Nephron (organoid): ENCODE data around the gene STEAP2.
A peak's percentile ranks its signal among the peaks of the same experiment; 100 is the strongest.

Source experiments
- H3K27ac Mint-ChIP-seq, 3 experiments: 2 replicates each; pipeline ENCODE4 v1.8.0; 2020; ENCODE audit warnings: mixed read lengths in 3 of 3, mild to moderate bottlenecking in 2 of 3, moderate library complexity in 1 of 3
- H3K27me3 Mint-ChIP-seq: 2 replicates; pipeline ENCODE4 v1.8.0; 2021; ENCODE audit warnings: low read depth, mild to moderate bottlenecking, moderate library complexity, mixed read lengths
- H3K36me3 Mint-ChIP-seq: 2 replicates; pipeline ENCODE4 v1.8.0; 2020; ENCODE audit warnings: low read depth, mixed read lengths
- H3K4me1 Mint-ChIP-seq: 2 replicates; pipeline ENCODE4 v1.8.0; 2020; ENCODE audit warnings: mixed read lengths
- H3K4me3 Mint-ChIP-seq, 3 experiments: 2 replicates each; pipeline ENCODE4 v1.8.0; 2020; ENCODE audit warnings: mild to moderate bottlenecking in 3 of 3, mixed read lengths in 3 of 3, moderate library complexity in 2 of 3
- H3K9me3 Mint-ChIP-seq: 2 replicates; pipeline ENCODE4 v1.8.0; 2020; ENCODE audit warnings: mixed read lengths
- CTCF ChIP-seq, 3 experiments: fragments of 200-600 bp; sonication (generic); IDR thresholded peaks; one replicate each; pipeline ENCODE4 v1.5.0; 2021; ENCODE audit warnings: antibody characterized with exemption in 3 of 3; ENCODE audit not compliant: unreplicated experiment in 3 of 3

Gene STEAP2

GRCh38 chr7:90224195-90224594, 12.7 kb downstream of the STEAP2 start:
- H3K9me3 Mint-ChIP-seq = no peaks in the 10 kb centered on the region
- H3K4me1 Mint-ChIP-seq = peaks cover 22% of the 10 kb centered on the region
- no peak overlapping the region for H3K27ac Mint-ChIP-seq
- peaks cover 4% of the 10 kb centered on the region for H3K27me3 Mint-ChIP-seq
- no peak for TF ChIP-seq CTCF (IDR thresholded peaks at IDR 0.05; ENCODE audit: unreplicated experiment in 3 of 3)
- no peak overlapping the region for H3K4me3 Mint-ChIP-seq
- H3K36me3 Mint-ChIP-seq = no peaks in the 10 kb centered on the region

GRCh38 chr7:90225181-90225580, 13.6 kb downstream of the STEAP2 start:
- peaks cover 4% of the 10 kb centered on the region for H3K27me3 Mint-ChIP-seq

GRCh38 chr7:90225601-90226000, 14.1 kb downstream of the STEAP2 start:
- TF ChIP-seq CTCF (IDR thresholded peaks at IDR 0.05; ENCODE audit: unreplicated experiment in 3 of 3) = no peak
- peaks cover 4% of the 10 kb centered on the region for H3K27me3 Mint-ChIP-seq
- H3K4me3 Mint-ChIP-seq = no peak overlapping the region
- no peaks in the 10 kb centered on the region for H3K9me3 Mint-ChIP-seq
- no peaks in the 10 kb centered on the region for H3K36me3 Mint-ChIP-seq
- peaks cover 33% of the 10 kb centered on the region for H3K4me1 Mint-ChIP-seq
- H3K27ac Mint-ChIP-seq = no peak overlapping the region

More at GRCh38 chr7:90225181-90225580, 13.6 kb downstream of the STEAP2 start:
- no peak overlapping the region for H3K4me3 Mint-ChIP-seq
- no peaks in the 10 kb centered on the region for H3K36me3 Mint-ChIP-seq
- peaks cover 32% of the 10 kb centered on the region for H3K4me1 Mint-ChIP-seq
- H3K9me3 Mint-ChIP-seq = no peaks in the 10 kb centered on the region
- H3K27ac Mint-ChIP-seq = no peak overlapping the region
- TF ChIP-seq CTCF (IDR thresholded peaks at IDR 0.05; ENCODE audit: unreplicated experiment in 3 of 3) = no peak

- H3K9me3 Mint-ChIP-seq = no peaks in the 10 kb centered on the region
- no peaks in the 10 kb centered on the region for H3K36me3 Mint-ChIP-seq
These were observed 15.7 kb downstream of the STEAP2 start for GRCh38 chr7:90227259-90227658.

GRCh38 chr7:90229682-90230081, 18.1 kb downstream of the STEAP2 start:
- Mint-ChIP-seq H3K36me3 (no peaks in the 10 kb centered on the region), H3K27ac (peak overlapping the region; percentile 63 to 91 (median 73)), H3K27me3 (peaks cover 4% of the 10 kb centered on the region), H3K9me3 (no peaks in the 10 kb centered on the region), H3K4me3 (peak overlapping the region in 1 of 3 experiments; percentile 15), H3K4me1 (peaks cover 29% of the 10 kb centered on the region)
- no peak for TF ChIP-seq CTCF (IDR thresholded peaks at IDR 0.05; ENCODE audit: unreplicated experiment in 3 of 3)

More at GRCh38 chr7:90227259-90227658, 15.7 kb downstream of the STEAP2 start:
- no peak overlapping the region for H3K27ac Mint-ChIP-seq
- no peak overlapping the region for H3K4me3 Mint-ChIP-seq
- TF ChIP-seq CTCF (IDR thresholded peaks at IDR 0.05; ENCODE audit: unreplicated experiment in 3 of 3) = no peak
- peaks cover 35% of the 10 kb centered on the region for H3K4me1 Mint-ChIP-seq
- H3K27me3 Mint-ChIP-seq = peaks cover 4% of the 10 kb centered on the region

- Mint-ChIP-seq H3K36me3 (no peaks in the 10 kb centered on the region), H3K27me3 (peaks cover 4% of the 10 kb centered on the region), H3K4me1 (peaks cover 25% of the 10 kb centered on the region), H3K27ac (no peak overlapping the region), H3K9me3 (no peaks in the 10 kb centered on the region), H3K4me3 (no peak overlapping the region)
- no peak for TF ChIP-seq CTCF (IDR thresholded peaks at IDR 0.05; ENCODE audit: unreplicated experiment in 3 of 3)
These were observed 19.3 kb downstream of the STEAP2 start for GRCh38 chr7:90230834-90231233.
